HFF-Myc (cell line): ENCODE results near the gene WDR18.

Experiments
- DNase-seq: peaks from one replicate; pipeline ENCODE4 v3.0.0-alpha.2; 2011; ENCODE audit warnings: low read depth; ENCODE audit errors: extremely low read depth
- H3K4me3 ChIP-seq: replicated peaks from 2 replicates; pipeline ENCODE4 v1.5.1; 2011; ENCODE audit warnings: low read depth, mild to moderate bottlenecking, control low read depth, low read length
- TF ChIP-seq, protein P1 (sequence below): IDR thresholded peaks from 2 replicates; pipeline ENCODE4 v1.5.1; 2012; ENCODE audit warnings: mild to moderate bottlenecking, low read depth, low read length, control low read depth; ENCODE audit errors: missing control alignments

WDR18 gene

DNA sequence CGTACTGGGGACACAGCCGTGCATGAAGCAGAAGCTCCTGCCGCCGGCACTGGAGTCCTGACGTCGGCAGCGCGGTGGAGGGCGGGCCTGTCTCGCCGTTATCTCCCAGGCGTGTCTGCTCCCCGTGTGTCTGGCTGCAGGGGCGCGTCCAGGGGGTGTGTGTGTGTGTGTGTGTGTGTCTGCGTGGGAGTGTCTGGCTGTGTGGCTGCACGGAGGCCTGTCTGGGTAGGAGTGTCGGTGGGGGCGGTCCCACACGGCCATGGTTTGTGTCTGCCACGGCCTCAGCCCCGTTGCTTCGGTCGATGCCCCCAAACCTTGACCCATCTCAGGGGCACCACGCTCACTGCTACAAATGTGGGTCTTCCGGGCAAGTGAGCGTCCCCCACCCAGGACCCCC, 40.0 kb upstream of the WDR18 start:
- DNase-seq, result no peak
- TF ChIP-seq, protein P1, sequence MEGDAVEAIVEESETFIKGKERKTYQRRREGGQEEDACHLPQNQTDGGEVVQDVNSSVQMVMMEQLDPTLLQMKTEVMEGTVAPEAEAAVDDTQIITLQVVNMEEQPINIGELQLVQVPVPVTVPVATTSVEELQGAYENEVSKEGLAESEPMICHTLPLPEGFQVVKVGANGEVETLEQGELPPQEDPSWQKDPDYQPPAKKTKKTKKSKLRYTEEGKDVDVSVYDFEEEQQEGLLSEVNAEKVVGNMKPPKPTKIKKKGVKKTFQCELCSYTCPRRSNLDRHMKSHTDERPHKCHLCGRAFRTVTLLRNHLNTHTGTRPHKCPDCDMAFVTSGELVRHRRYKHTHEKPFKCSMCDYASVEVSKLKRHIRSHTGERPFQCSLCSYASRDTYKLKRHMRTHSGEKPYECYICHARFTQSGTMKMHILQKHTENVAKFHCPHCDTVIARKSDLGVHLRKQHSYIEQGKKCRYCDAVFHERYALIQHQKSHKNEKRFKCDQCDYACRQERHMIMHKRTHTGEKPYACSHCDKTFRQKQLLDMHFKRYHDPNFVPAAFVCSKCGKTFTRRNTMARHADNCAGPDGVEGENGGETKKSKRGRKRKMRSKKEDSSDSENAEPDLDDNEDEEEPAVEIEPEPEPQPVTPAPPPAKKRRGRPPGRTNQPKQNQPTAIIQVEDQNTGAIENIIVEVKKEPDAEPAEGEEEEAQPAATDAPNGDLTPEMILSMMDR, result no peak
- H3K4me3 ChIP-seq, result no peak overlapping the region

DNA sequence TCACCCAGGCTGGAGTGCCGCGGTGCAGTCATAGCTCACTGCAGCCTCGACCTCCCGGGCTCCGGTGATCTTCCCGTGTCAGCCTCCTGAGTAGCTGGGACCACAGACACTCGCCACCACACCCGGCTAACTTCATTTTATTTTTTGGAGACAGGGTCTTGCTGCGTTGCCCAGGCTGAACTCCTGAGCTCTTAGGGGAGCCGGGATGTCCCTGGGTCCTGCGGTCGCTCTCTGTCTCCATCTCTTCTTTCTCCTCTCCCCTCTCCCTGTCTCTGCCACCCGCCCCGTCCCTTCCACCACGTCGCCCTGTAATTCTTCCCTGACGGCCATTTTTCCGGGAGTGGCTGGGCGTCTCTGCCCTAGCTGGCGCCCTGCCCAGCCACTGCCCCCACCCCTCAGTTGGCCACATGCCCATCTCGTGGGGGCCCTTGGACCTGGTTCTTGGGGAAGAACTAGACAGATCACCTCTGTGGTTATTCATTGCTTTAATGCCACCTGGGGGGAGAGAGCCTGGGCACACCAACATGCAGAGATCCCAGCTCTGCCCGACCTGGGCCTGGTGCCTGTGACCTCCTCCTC, 39.4 kb upstream of the WDR18 start:
- no peak for DNase-seq
- H3K4me3 ChIP-seq, result no peak overlapping the region
- TF ChIP-seq, protein P1, result no peak

DNA sequence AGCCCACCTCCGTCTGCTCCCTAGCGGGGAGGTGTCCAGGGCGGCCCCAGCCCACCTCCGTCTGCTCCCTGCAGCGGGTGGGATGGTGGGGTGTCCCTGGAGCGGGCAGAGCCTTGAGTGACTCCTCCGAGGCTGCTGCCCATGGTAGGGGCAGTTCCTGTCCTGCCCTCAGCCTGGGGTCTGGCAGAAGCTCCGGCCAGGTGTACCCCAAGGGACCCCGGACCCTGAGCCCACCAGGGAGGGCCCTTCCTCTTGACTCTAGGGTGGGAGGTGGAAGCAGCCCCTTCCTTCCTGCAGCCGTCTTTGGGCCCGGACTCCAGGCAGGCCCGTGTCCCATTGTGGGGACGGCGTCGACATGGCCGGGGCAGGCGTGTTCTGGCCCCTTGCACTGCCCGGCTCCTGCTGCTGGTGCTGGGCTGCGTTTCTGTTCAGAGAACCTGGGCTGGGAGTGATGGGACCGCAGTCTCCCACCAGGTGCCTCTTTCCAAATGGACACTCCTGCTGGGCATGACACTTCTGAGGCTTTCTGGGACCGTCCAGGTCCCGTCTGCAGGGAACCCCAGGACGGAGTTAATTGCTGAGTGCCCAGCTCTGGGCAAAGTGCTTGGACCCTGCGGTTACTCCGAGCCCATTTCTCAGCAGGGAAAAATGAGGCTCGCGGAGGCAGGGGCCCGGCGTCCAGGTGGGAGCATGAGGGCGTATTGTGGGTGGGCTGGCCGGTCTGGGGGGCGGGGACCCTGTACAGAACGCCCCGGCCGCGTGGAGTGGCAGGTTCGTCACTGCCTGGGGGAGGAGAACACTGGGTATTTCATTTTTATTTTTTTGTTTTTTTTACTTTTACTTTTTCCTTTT, 38.5 kb upstream of the WDR18 start:
- no peak for DNase-seq
- H3K4me3 ChIP-seq, result no peak overlapping the region
- TF ChIP-seq, protein P1, result no peak

DNA sequence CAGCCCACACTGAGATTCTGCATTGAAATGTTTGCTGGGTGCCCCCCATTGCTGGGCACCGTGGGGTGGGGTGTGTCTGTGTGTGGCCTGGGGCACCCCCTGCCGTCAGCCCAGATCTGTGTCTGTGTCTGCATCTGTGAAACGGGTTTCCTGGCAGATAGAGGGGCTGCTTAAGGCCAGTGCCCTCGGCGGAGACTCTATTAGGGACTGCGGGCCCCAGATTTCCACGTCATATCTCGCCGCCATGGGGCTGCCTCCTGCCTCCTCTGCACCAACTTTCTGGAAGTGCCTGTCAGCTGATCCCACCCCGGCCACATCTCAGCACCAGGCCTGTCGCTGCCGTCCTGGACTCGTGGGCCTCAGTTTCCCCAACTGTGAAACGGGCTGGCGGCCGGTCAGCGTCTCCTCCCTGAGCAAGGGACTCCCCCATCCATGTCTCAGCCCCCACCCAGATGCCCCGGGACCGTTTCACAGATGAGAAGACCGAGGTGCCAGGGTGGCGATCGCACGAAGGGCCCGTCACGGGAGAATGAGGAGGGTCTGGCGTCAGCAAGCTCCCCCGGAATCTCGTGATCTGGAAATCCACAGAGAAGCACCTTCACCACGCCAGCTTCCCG, 36.9 kb upstream of the WDR18 start:
- H3K4me3 ChIP-seq, result no peak overlapping the region
- TF ChIP-seq, protein P1, result no peak
- no peak for DNase-seq

DNA sequence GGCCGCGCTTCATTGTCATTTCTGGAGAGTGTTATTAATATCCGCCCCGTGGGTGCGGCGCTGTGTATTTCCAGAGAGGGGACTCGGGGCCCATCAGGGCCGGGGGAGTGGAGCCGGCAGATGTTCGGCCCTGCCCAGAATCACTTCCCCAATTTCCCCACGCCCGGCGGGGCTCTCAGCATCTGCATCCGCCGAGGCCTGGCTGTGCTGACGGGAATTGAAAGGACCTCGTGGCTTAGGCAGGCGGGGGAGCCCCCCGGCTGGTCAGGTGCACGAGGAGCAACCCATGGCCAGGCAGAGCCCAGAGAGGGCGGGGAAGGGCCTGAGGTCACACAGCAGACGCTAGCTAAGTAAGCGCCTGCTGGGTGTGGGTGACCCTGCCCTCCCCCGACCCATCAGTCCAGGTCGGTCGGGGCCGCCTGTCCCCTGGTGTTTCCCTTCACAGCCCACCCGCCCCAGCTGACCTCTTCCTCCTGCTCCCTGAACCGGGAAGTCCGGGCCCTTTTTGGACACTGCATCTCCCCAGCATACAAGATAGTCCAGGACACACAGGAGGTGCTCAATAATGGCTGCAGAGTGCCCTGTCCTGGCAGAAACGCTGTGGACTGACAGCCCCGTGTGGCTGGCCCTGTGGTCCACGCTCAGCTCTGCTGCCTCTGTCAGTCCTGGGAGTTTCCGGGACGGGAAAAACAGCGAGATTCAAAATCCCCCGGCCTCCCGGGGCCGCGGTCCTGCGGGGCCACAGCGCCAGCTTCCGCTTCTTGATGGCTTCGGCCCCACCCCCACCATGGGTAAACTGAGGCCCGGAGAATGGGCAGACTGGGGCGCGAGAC, 36.2 kb upstream of the WDR18 start:
- H3K4me3 ChIP-seq, result no peak overlapping the region
- DNase-seq, result no peak
- TF ChIP-seq, protein P1, result no peak

DNA sequence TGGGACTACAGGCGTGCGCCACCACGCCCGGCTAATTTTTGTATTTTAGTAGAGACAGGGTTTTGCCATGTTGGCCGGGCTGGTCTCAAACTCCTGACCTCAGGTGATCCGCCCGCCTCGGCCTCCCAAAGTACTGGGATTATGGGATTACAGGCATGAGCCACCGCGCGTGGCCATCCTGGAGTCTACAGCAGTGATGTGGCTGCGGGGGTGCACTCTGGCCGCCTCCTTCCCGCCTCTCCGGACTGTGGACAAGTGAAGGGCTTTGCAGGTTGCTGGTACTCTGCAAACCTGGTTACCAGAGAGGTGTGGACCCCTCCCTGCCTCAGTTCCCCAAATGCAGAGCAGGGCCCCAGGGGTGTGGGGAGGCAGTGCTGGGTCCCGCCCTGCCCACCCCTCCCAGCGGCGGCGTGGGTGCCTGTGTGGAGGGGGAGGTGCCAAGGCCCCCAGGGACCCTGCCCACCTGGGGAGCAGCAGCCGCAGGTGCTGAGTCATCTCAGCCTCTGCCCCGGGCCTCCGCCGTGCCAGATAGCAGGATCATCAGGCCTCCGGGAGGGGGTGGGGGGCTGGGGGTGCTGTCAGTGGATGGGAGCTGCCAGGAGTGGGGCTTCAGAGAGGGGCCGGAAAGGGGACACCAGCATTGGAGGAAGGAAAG, 35.2 kb upstream of the WDR18 start:
- no peak overlapping the region for H3K4me3 ChIP-seq
- TF ChIP-seq, protein P1, result no peak
- no peak for DNase-seq
